ENCODE measurements around the gene SDR9C7. TPM values are rescaled to one million over a fixed set of nuclear protein-coding genes. Genes with fewer than 3 reads are reported as not detected.
"Not testable (repeated sequence)": the region's sequence is repeated elsewhere in the genome, so short reads cannot be mapped to it uniquely, and the experiment has no call there.

The SDR9C7 gene
- total RNA-seq, 1 donor, result not detected

GRCh38 chr12:56935752-56936151, 1.5 kb upstream of the SDR9C7 start:
- H3K9me3 ChIP-seq (ENCODE audit: low read depth, low read length), result no peaks in the 10 kb centered on the region

GRCh38 chr12:56935157-56935556, 949 bp upstream of the SDR9C7 start:
- peaks cover 27% of the 10 kb centered on the region for H3K4me1 ChIP-seq (ENCODE audit: insufficient read depth, low read length)
- H3K27me3 ChIP-seq (ENCODE audit: insufficient read depth, low read length), result no peaks in the 10 kb centered on the region
- no peaks in the 10 kb centered on the region for H3K9me3 ChIP-seq (ENCODE audit: low read depth, low read length)
- no peak overlapping the region for H3K4me3 ChIP-seq (ENCODE audit: low read length)

More at GRCh38 chr12:56935752-56936151, 1.5 kb upstream of the SDR9C7 start:
- Histone ChIP-seq H3K4me3 (ENCODE audit: low read length) (no peak overlapping the region), H3K4me1 (ENCODE audit: insufficient read depth, low read length) (peaks cover 27% of the 10 kb centered on the region), H3K27me3 (ENCODE audit: insufficient read depth, low read length) (no peaks in the 10 kb centered on the region)

GRCh38 chr12:56932867-56933266, 1.3 kb downstream of the SDR9C7 start:
- no peaks in the 10 kb centered on the region for H3K27me3 ChIP-seq (ENCODE audit: insufficient read depth, low read length)
- no peak overlapping the region for H3K4me3 ChIP-seq (ENCODE audit: low read length)
- H3K4me1 ChIP-seq (ENCODE audit: insufficient read depth, low read length), result peaks cover 32% of the 10 kb centered on the region
- H3K9me3 ChIP-seq (ENCODE audit: low read depth, low read length), result no peaks in the 10 kb centered on the region

- no peak overlapping the region for H3K4me3 ChIP-seq (ENCODE audit: low read length)
- H3K27me3 ChIP-seq (ENCODE audit: insufficient read depth, low read length), result no peaks in the 10 kb centered on the region
- H3K4me1 ChIP-seq (ENCODE audit: insufficient read depth, low read length), result peaks cover 32% of the 10 kb centered on the region
- H3K9me3 ChIP-seq (ENCODE audit: low read depth, low read length), result no peaks in the 10 kb centered on the region
These were observed 2.1 kb downstream of the SDR9C7 start for GRCh38 chr12:56932146-56932545.

- H3K4me1 ChIP-seq (ENCODE audit: insufficient read depth, low read length), result peaks cover 32% of the 10 kb centered on the region
- no peaks in the 10 kb centered on the region for H3K27me3 ChIP-seq (ENCODE audit: insufficient read depth, low read length)
- H3K4me3 ChIP-seq (ENCODE audit: low read length), result no peak overlapping the region
- no peaks in the 10 kb centered on the region for H3K9me3 ChIP-seq (ENCODE audit: low read depth, low read length)
These were observed 2.7 kb downstream of the SDR9C7 start for GRCh38 chr12:56931474-56931978.

- Histone ChIP-seq H3K27me3 (ENCODE audit: insufficient read depth, low read length) (no peaks in the 10 kb centered on the region), H3K9me3 (ENCODE audit: low read depth, low read length) (no peaks in the 10 kb centered on the region), H3K4me1 (ENCODE audit: insufficient read depth, low read length) (peaks cover 32% of the 10 kb centered on the region), H3K4me3 (ENCODE audit: low read length) (no peak overlapping the region)
These were observed 4.0 kb downstream of the SDR9C7 start for GRCh38 chr12:56930241-56930640.

- H3K4me1 ChIP-seq (ENCODE audit: insufficient read depth, low read length), result peaks cover 32% of the 10 kb centered on the region
- H3K4me3 ChIP-seq (ENCODE audit: low read length), result no peak overlapping the region
- no peaks in the 10 kb centered on the region for H3K9me3 ChIP-seq (ENCODE audit: low read depth, low read length)
- no peaks in the 10 kb centered on the region for H3K27me3 ChIP-seq (ENCODE audit: insufficient read depth, low read length)
These were observed 4.4 kb downstream of the SDR9C7 start for GRCh38 chr12:56929780-56930179.

- H3K4me3 ChIP-seq (ENCODE audit: low read length), result no peak overlapping the region
- H3K9me3 ChIP-seq (ENCODE audit: low read depth, low read length), result no peaks in the 10 kb centered on the region
- peaks cover 25% of the 10 kb centered on the region for H3K4me1 ChIP-seq (ENCODE audit: insufficient read depth, low read length)
- H3K27me3 ChIP-seq (ENCODE audit: insufficient read depth, low read length), result no peaks in the 10 kb centered on the region
These were observed 5.9 kb downstream of the SDR9C7 start for GRCh38 chr12:56928262-56928661.

- Histone ChIP-seq H3K4me3 (ENCODE audit: low read length) (no peak overlapping the region), H3K9me3 (ENCODE audit: low read depth, low read length) (no peaks in the 10 kb centered on the region), H3K4me1 (ENCODE audit: insufficient read depth, low read length) (peaks cover 16% of the 10 kb centered on the region), H3K27me3 (ENCODE audit: insufficient read depth, low read length) (no peaks in the 10 kb centered on the region)
These were observed 6.9 kb downstream of the SDR9C7 start for GRCh38 chr12:56927281-56927680.

GRCh38 chr12:56922031-56922430, 12.2 kb downstream of the SDR9C7 start:
- no peak overlapping the region for H3K4me3 ChIP-seq (ENCODE audit: low read length)

GRCh38 chr12:56921346-56921745, 12.9 kb downstream of the SDR9C7 start:
- H3K4me3 ChIP-seq (ENCODE audit: low read length), result no peak overlapping the region
- peaks cover 4% of the 10 kb centered on the region for H3K9me3 ChIP-seq (ENCODE audit: low read depth, low read length)
- H3K27me3 ChIP-seq (ENCODE audit: insufficient read depth, low read length), result no peaks in the 10 kb centered on the region
- no peaks in the 10 kb centered on the region for H3K4me1 ChIP-seq (ENCODE audit: insufficient read depth, low read length)

More at GRCh38 chr12:56922031-56922430, 12.2 kb downstream of the SDR9C7 start:
- Histone ChIP-seq H3K27me3 (ENCODE audit: insufficient read depth, low read length) (no peaks in the 10 kb centered on the region), H3K9me3 (ENCODE audit: low read depth, low read length) (peaks cover 4% of the 10 kb centered on the region), H3K4me1 (ENCODE audit: insufficient read depth, low read length) (no peaks in the 10 kb centered on the region)

- H3K4me3 ChIP-seq (ENCODE audit: low read length); H3K9me3 ChIP-seq (ENCODE audit: low read depth, low read length); H3K27me3 ChIP-seq (ENCODE audit: insufficient read depth, low read length); H3K4me1 ChIP-seq (ENCODE audit: insufficient read depth, low read length): not testable (repeated sequence)
These were observed 16.1 kb downstream of the SDR9C7 start for GRCh38 chr12:56918139-56918538.

GRCh38 chr12:56916996-56917333, 17.2 kb downstream of the SDR9C7 start:
- Histone ChIP-seq H3K4me3 (ENCODE audit: low read length) (no peak overlapping the region), H3K27me3 (ENCODE audit: insufficient read depth, low read length) (no peaks in the 10 kb centered on the region), H3K9me3 (ENCODE audit: low read depth, low read length) (peaks cover 4% of the 10 kb centered on the region), H3K4me1 (ENCODE audit: insufficient read depth, low read length) (no peaks in the 10 kb centered on the region)

GRCh38 chr12:56916296-56916995, 17.8 kb downstream of the SDR9C7 start:
- Histone ChIP-seq H3K4me1 (ENCODE audit: insufficient read depth, low read length) (no peaks in the 10 kb centered on the region), H3K4me3 (ENCODE audit: low read length) (no peak overlapping the region), H3K9me3 (ENCODE audit: low read depth, low read length) (peaks cover 4% of the 10 kb centered on the region), H3K27me3 (ENCODE audit: insufficient read depth, low read length) (peaks cover 2% of the 10 kb centered on the region)

- Histone ChIP-seq H3K27me3 (ENCODE audit: insufficient read depth, low read length) (peaks cover 3% of the 10 kb centered on the region), H3K4me3 (ENCODE audit: low read length) (no peak overlapping the region), H3K4me1 (ENCODE audit: insufficient read depth, low read length) (no peaks in the 10 kb centered on the region), H3K9me3 (ENCODE audit: low read depth, low read length) (no peaks in the 10 kb centered on the region)
These were observed 19.5 kb downstream of the SDR9C7 start for GRCh38 chr12:56914724-56915123.

- no peaks in the 10 kb centered on the region for H3K9me3 ChIP-seq (ENCODE audit: low read depth, low read length)
- H3K4me3 ChIP-seq (ENCODE audit: low read length), result no peak overlapping the region
- H3K4me1 ChIP-seq (ENCODE audit: insufficient read depth, low read length), result no peaks in the 10 kb centered on the region
- H3K27me3 ChIP-seq (ENCODE audit: insufficient read depth, low read length), result peaks cover 3% of the 10 kb centered on the region
These were observed 20.0 kb downstream of the SDR9C7 start for GRCh38 chr12:56914256-56914655.

All from mononuclear cell (primary cell).